Hepatocyte (in vitro differentiated cells): ENCODE data around the gene APAF1.

Experiments used
- CTCF ChIP-seq: fragments of 200-600 bp; sonication (generic); IDR thresholded peaks from 2 replicates; pipeline ENCODE4 v1.5.1; 2016; ENCODE audit warnings: antibody characterized with exemption, mild to moderate bottlenecking; ENCODE audit not compliant: poor library complexity
- EZH2 ChIP-seq: fragments of 200-600 bp; sonication (generic); IDR thresholded peaks from 2 replicates; pipeline ENCODE4 v1.6.1; 2016; ENCODE audit warnings: antibody characterized with exemption, mild to moderate bottlenecking, borderline replicate concordance

GRCh38 chr12:98783420-98783819 lies 138.3 kb downstream of the APAF1 start:
- TF ChIP-seq CTCF (no peak), EZH2 (no peak)
